ENCODE results near the gene OR4K14. TPM values are rescaled to one million over a fixed set of nuclear protein-coding genes. Genes with fewer than 3 reads are reported as not detected.
"Not testable (repeated sequence)": the region's sequence is repeated elsewhere in the genome, so short reads cannot be mapped to it uniquely, and the experiment has no call there.

Gene OR4K14, protein sequence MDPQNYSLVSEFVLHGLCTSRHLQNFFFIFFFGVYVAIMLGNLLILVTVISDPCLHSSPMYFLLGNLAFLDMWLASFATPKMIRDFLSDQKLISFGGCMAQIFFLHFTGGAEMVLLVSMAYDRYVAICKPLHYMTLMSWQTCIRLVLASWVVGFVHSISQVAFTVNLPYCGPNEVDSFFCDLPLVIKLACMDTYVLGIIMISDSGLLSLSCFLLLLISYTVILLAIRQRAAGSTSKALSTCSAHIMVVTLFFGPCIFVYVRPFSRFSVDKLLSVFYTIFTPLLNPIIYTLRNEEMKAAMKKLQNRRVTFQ
- not detected in 2 replicates for total RNA-seq (2014; rRNA removed; shearing (Covaris generic))

DNA sequence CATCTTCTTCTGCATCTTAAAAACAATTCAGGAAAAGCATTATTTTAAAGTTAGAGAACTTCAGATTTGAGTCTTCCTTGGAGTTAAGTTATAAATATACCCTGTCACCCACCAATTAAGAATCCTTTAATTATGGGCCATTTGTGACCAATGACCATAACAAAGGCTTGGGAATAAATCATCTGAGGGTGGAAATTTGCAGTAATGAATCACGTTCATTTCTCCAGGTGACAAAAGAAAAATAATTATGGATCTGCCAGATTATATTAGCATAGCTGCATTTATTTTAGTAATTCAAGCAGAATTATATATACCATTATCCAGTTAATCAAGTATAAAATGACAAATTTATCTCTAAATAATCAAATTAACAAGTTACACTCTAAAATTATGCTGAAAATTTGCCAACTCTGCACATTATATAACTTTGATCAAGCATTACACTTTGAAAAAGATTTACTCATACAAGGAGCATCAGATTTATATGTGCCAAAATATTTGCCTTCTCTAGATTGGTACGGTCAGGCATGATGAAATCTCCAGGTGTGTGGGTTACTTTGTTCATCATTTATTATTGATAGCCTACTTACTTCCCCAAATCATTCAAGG, at the start of gene OR4K14:
OR4K14 (minus strand) TSS at position 51 of the 609 bp plus-strand sequence. CDS start 4,114 bp downstream, outside the sequence.
- no peak for DNase-seq (ENCODE audit: low spot score)

DNA sequence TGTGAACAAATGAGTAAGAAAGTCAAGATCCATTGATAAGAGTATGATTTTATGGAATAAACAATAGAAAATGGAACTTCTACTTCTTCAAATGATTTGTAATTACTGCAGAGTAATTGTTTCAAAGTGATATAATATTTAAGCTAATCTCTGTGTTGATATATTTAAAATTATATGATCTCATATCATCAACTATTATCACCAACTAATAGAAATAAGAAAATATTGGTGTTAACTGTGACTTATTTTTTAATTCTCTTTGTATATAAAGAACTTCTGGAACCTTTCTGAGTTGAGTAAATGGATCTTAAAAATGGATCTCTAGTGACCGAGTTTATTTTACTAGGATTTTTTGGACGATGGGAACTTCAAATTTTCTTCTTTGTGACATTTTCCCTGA, 40.6 kb upstream of the OR4K14 start, which contains the start of gene OR4L1:
OR4L1 (plus strand) TSS at position 301 of the 400 bp plus-strand sequence; CDS start at position 301, 0 bp downstream.
- no peak for DNase-seq (ENCODE audit: low spot score)

DNA sequence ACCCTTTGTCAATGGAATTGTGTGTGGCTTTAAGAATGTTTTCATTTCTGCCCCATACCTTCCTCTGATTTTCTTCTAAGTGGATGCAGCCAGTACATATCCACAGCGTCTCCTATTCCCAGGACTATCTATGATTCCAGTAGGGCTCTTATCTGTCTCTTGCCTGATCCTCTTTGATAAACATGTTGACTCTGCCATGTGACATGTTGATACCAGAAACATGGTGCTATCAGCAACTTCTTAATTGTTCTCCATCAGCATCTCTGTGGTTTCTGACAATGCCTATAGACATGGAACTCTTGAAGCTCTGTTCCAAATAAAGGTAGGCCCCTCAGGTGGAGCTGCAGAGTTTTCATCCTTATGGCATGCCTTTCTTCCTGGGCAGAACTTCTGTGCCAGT, 29.1 kb upstream of the OR4K14 start:
- no peak for DNase-seq (ENCODE audit: low spot score)

DNA sequence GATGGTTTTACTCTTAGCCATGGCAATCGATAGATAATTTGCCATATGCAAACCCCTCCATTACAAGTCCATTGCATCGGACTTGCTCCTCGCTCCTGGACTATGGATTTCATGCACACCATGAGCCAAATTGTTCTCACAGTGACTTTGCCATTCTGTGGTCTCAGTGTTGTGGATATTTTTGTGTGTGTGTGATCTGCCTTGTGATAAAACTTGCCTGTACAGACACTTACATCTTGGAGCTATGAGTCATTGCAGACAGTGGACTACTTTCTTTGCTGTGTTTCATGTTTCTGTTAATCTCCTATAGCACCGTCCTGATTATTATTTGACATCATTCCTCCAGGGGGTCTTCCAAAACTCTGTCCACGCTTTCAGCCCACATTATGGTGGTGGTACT, 25.1 kb upstream of the OR4K14 start:
- no peak for DNase-seq (ENCODE audit: low spot score)

DNA sequence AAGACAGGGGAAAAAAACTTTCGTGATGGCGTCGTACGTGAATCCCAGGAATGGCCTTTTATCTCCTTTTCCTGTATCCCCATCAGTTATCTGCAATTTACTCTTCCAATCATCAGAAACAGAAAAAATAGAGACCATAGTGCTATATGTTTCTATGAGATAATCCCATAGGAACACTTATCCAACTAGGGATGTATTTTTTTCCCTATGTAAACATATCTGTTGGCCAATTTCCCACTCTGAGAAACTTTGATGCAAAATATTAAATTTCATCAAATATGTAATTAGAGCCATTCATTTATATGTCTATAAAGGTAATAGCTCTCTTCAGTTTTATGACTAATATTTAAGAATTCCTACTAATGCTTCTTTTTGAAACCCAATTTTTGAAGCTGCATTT, 16.8 kb upstream of the OR4K14 start, which contains the start of gene OR4K13:
OR4K13 (minus strand) TSS at position 101 of the 400 bp plus-strand sequence. CDS start 1,280 bp downstream, outside the sequence.
- no peak for DNase-seq (ENCODE audit: low spot score)

DNA sequence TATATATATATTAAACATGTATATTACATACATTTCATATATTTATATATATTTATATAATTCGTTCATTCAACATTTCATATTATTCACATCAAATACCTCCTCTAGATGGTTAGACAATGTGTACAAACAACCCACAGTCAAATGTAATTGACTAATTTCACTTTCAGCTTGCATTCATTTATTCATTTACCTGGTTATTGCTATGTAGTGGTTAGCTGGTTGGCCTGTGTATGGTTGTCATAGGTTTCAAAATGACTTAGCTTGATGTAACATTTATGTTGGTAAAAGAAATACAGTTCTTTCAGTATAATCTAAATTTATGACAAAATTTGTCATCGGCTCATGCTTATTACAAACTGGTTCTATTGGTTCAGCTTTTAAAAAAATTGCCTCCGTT, 16.3 kb upstream of the OR4K14 start:
- no peak for DNase-seq (ENCODE audit: low spot score)

DNA sequence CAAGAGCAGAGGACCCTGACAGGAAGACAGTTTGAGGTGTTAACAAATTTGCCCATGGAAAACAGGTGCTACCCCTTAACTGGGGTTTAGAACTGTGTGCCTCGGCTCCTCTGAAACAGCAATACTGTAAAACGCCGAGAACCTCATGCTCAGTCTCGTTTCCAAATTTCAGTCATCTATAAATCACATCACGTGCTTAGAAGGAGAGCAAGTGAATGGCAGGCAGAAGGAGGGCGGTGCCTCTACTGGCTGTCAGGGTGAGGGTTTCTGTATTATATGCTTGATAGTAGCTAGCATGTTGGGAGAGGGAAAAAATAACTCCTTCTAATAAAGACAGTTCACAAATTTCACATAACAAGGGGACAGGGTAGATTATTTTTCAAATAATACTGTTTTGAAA, 12.0 kb upstream of the OR4K14 start:
- DNase-seq (ENCODE audit: low spot score): no peak

DNA sequence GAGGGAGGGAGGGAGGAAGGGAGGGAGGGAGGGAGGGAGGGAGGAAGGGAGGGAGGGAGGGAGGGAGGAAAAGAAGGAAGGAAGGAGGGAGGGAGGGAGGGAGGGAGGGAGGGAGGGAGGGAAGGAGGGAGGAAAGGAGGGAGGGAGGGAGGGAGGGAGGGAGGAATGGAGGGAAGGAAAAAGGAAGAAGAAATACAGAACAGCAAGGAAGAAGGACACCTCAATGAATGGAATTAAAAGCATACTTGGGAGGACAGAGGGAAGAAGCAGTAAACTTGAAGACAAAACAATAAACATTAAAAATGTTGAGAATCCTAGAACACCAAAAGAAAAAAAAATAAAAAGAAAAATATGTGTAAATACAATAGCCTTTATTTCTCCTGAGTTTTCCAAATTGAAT, 11.0 kb downstream of the OR4K14 start:
- DNase-seq (ENCODE audit: low spot score): no peak

DNA sequence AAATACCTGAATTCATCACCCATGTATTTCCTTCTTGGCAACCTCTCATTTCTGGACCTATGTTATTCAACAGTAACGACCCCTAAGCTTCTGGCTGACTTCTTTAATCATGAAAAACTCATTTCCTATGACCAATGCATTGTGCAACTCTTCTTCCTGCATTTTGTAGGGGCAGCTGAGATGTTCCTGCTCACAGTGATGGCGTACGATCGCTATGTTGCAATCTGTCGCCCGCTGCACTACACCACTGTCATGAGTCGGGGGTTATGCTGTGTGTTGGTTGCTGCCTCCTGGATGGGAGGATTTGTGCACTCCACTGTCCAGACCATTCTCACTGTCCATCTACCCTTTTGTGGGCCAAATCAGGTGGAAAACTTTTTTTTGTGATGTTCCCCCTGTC, 16.8 kb downstream of the OR4K14 start:
- no peak for DNase-seq (ENCODE audit: low spot score)

DNA sequence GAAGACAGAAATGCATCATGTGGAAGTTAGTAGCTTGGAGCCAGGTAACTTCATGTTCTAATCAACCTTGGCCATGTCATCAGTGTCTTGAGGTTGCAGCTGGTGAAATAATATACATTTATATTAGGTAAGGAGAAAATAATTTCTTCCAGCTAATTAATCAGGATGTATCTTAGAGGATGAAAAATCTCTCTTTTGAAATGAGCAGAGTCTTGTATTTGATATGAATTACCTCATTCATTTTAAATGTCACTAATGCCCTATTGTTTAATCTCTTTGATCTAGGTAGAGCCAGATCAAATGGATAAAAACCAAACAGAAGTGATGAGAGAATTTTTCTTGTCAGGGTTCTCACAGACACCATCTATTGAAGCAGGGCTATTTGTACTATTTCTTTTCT, 17.2 kb downstream of the OR4K14 start, which contains the start of gene OR4Q2:
OR4Q2 (plus strand) TSS at position 301 of the 400 bp plus-strand sequence.
- DNase-seq (ENCODE audit: low spot score): no peak

DNA sequence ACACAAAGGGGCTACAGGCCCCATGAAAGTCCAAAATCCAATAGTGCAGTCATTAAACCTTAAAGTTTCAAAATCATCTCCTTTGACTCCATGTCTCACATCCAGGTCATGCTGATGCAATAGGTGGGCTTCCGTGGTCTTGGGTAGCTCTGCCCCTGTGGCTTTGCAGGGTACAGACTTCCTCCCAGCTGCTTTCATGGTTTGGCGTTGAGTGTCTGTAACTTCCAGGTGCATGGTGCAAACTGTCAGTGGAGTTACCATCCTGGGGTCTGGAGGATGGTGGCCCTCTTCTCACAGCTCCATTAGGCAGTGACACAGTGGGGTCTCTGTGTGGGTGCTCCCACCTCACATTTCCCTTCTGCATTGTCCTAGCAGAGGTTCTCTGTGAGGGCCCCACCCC, 25.7 kb downstream of the OR4K14 start:
- DNase-seq (ENCODE audit: low spot score): no peak

DNA sequence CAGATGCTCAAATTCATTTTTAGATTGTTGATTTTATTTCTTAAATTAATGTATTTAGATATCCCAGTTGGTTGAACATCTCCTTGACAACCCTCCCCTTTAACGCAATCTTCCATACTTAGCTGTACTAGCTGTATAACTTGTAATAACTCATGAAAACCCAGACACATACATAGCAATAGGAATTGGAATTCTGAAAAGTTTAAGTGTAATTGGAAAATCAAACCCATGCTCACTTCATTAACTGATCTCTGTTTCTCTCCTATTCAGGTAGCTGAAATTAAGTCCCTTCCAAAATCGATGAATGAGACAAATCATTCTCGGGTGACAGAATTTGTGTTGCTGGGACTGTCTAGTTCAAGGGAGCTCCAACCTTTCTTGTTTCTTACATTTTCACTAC, 43.8 kb downstream of the OR4K14 start, which contains the start of gene OR4K15:
OR4K15 (plus strand) TSS at position 301 of the 400 bp plus-strand sequence; CDS start at position 301, 0 bp downstream.
- DNase-seq (ENCODE audit: low spot score): no peak

DNA sequence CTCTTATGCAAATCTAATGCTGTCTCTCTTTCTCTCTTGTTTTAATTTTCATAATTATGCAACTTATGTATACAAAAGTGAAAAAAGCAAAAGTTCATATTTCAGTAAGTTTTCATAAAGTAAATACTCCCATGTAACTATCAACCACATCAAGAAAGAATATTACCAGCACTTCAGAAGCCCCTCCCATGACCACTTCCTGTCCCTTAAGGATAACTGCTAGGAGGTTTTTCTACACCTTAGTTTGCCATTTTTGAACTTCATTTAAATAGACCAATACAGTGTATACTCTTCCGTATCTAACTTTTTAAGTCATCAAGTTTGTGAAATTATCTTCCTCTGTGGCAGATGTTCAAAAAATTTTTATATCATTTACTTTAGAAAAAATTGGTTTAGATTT, 44.3 kb downstream of the OR4K14 start:
- DNase-seq (ENCODE audit: low spot score): no peak

DNA sequence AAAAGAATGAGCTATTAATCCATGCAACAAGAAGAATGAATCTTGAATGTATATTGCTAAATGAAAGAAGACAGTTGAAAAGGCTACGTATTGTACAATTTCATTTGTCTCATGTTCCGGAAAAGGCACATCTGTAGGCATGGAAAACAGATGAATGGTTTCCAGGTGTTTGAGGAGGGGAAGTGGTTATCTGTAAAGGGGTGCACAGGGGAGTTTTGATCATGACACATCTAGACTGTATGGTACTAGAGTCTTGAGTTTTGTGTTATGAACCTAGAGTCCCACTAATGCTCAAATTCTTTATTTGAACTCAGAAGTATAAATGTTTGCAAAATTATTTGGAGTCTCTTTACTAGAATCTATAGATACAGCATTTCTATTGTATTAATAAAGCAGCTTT, 49.4 kb downstream of the OR4K14 start:
- not testable (repeated sequence) for DNase-seq (ENCODE audit: low spot score)

Other genes starting within 250 kb of the OR4K14 start
- not detected in 2 replicates for gene OR4M1, start 245.8 kb downstream of the OR4K14 start, total RNA-seq (2014; rRNA removed; shearing (Covaris generic))
- gene OR4N2, start 215.5 kb downstream of the OR4K14 start, total RNA-seq (2014; rRNA removed; shearing (Covaris generic)): not detected in 2 replicates
- not detected in 2 replicates for gene OR4K2, start 144.2 kb downstream of the OR4K14 start, total RNA-seq (2014; rRNA removed; shearing (Covaris generic))
- not detected in 2 replicates for gene OR4K5, start 98.7 kb downstream of the OR4K14 start, total RNA-seq (2014; rRNA removed; shearing (Covaris generic))
- not detected in 2 replicates for gene OR4K1, start 88.4 kb downstream of the OR4K14 start, total RNA-seq (2014; rRNA removed; shearing (Covaris generic))
- not detected in 2 replicates for gene OR4K15, start 43.7 kb downstream of the OR4K14 start, total RNA-seq (2014; rRNA removed; shearing (Covaris generic))
- not detected in 2 replicates for gene OR4Q2, start 17.1 kb downstream of the OR4K14 start, total RNA-seq (2014; rRNA removed; shearing (Covaris generic))
- not detected in 2 replicates for gene OR4K13, start 16.7 kb upstream of the OR4K14 start, total RNA-seq (2014; rRNA removed; shearing (Covaris generic))
- not detected in 2 replicates for gene OR4L1, start 40.7 kb upstream of the OR4K14 start, total RNA-seq (2014; rRNA removed; shearing (Covaris generic))
- gene OR4K17, start 91.4 kb upstream of the OR4K14 start, total RNA-seq (2014; rRNA removed; shearing (Covaris generic)): not detected in 2 replicates
- not detected in 2 replicates for gene OR4N5, start 119.5 kb upstream of the OR4K14 start, total RNA-seq (2014; rRNA removed; shearing (Covaris generic))
- not detected in 2 replicates for gene OR11G2, start 171.6 kb upstream of the OR4K14 start, total RNA-seq (2014; rRNA removed; shearing (Covaris generic))
- not detected in 2 replicates for gene OR11H6, start 204.4 kb upstream of the OR4K14 start, total RNA-seq (2014; rRNA removed; shearing (Covaris generic))
- not detected in 2 replicates for gene OR11H7, start 209.7 kb upstream of the OR4K14 start, total RNA-seq (2014; rRNA removed; shearing (Covaris generic))
- gene OR11H4, start 220.0 kb upstream of the OR4K14 start, total RNA-seq (2014; rRNA removed; shearing (Covaris generic)): not detected in 2 replicates

All from HT-29 (cell line).